Motor neuron (in vitro differentiated cells): ENCODE data around the gene TRPV2. TPM values are rescaled to one million over a fixed set of nuclear protein-coding genes. Genes with fewer than 3 reads are reported as not detected.

Source experiments
- ATAC-seq, 8 experiments: fragments of 200-7000 bp; cut with Tn5 transposase; replicated peaks in 6 of 8; 2 replicates each; pipeline ENCODE4 v1.8.0; 2021; ENCODE audit warnings: mild to moderate bottlenecking in 8 of 8, moderate library complexity in 8 of 8
- H3K27ac ChIP-seq, 2 donors: fragments of 250-450 bp; sonication (Bioruptor Pico); 2 replicates each; pipeline ENCODE4 v1.9.0; 2021; ENCODE audit warnings: antibody characterized with exemption in 2 of 2, mild to moderate bottlenecking in 2 of 2, moderate library complexity in 1 of 2
- H3K4me1 ChIP-seq, 2 donors: fragments of 250-450 bp; sonication (Bioruptor Pico); replicated peaks in 1 of 2; 2 replicates each; pipeline ENCODE4 v1.6.1; 2021; ENCODE audit warnings: antibody characterized with exemption in 2 of 2, mild to moderate bottlenecking in 2 of 2, moderate library complexity in 1 of 2
- H3K4me3 ChIP-seq, 5 donors: fragments of 250-450 bp; sonication (Bioruptor Pico); 2 replicates each; pipeline ENCODE4 v1.9.0; 2021; ENCODE audit warnings: antibody characterized with exemption in 5 of 5, mild to moderate bottlenecking in 5 of 5, moderate library complexity in 4 of 5
- WGBS, 10 experiments: fragments of 450-650 bp; shearing (Covaris generic); methylation state at CpG; one replicate each; pipeline ENCODE4 v1.0.0; 2022; 5-methylcytosine and 5-hydroxymethylcytosine counted together
- in situ Hi-C, 9 experiments: fragments of 400-800 bp; cut with MboI; loops; one replicate each; pipeline ENCODE4 v1.15.0; 2021; ENCODE audit warnings: low sequenced_read_pairs in 9 of 9, low pct_unique_long_range_greater_than_20kb in 2 of 9; ENCODE audit not compliant: unreplicated experiment in 9 of 9
- total RNA-seq, 8 experiments: library from RNA; unstranded; fragments of 300-600 nt; gene quantifications; 2 replicates each; pipeline versions ENCODE4 v1.2.3 to v1.2.4, GENCODE V29; 2022

TRPV2 gene
- total RNA-seq, 8 experiments from 2014 or later, result 0.33 to 7.0 (median 1.1) TPM; not detected in 1

- H3K4me1 ChIP-seq, result peaks cover 0 to 11% of the 10 kb centered on the region in 2 donors
- H3K27ac ChIP-seq, result no peak overlapping the region
- 0 to 100% (median 84%) methylated on average over 1 to 4 of the region's 4 CpGs; no CpG with 5 or more reads in 6 of the 10 experiments for WGBS, 10 experiments
- ATAC-seq, result peak in 2 of 8 experiments; percentile 58 to 68
- in situ Hi-C loops, result no loop called here
- no peak overlapping the region for H3K4me3 ChIP-seq
Observed at GRCh38 chr17:16465861-16466338, 50.5 kb downstream of the TRPV2 start.

- ATAC-seq, result no peak
- 80 to 100% (median 90%) methylated on average over 1 to 5 of the region's 9 CpGs; no CpG with 5 or more reads in 3 of the 10 experiments for WGBS, 10 experiments
- Histone ChIP-seq H3K4me1 (peaks cover 0 to 11% of the 10 kb centered on the region in 2 donors), H3K4me3 (no peak overlapping the region), H3K27ac (no peak overlapping the region)
- in situ Hi-C loops, result no loop called here
Observed at GRCh38 chr17:16466407-16466806, 51.0 kb downstream of the TRPV2 start.

GRCh38 chr17:16467044-16467443 lies 51.7 kb downstream of the TRPV2 start:
- Histone ChIP-seq H3K4me3 (no peak overlapping the region), H3K4me1 (peaks cover 0 to 11% of the 10 kb centered on the region in 2 donors), H3K27ac (no peak overlapping the region)
- ATAC-seq, result no peak
- in situ Hi-C loops, result no loop called here
- WGBS, 10 experiments, result 65 to 100% (median 96%) methylated on average over 1 to 5 of the region's 6 CpGs

GRCh38 chr17:16467886-16468285 lies 52.5 kb downstream of the TRPV2 start:
- Histone ChIP-seq H3K27ac (no peak overlapping the region), H3K4me1 (peaks cover 0 to 11% of the 10 kb centered on the region in 2 donors), H3K4me3 (no peak overlapping the region)
- no peak for ATAC-seq
- 74 to 100% (median 100%) methylated on average over 1 to 3 of the region's 3 CpGs; no CpG with 5 or more reads in 1 of the 10 experiments for WGBS, 10 experiments
- in situ Hi-C loops, result no loop called here

GRCh38 chr17:16468428-16468992 lies 53.1 kb downstream of the TRPV2 start:
- no peak overlapping the region for H3K27ac ChIP-seq
- WGBS, 10 experiments, result 58 to 100% (median 88%) methylated on average over 1 to 4 of the region's 4 CpGs; no CpG with 5 or more reads in 4 of the 10 experiments
- in situ Hi-C loops, result no loop called here
- ATAC-seq, result no peak
- H3K4me3 ChIP-seq, result no peak overlapping the region
- H3K4me1 ChIP-seq, result peaks cover 0 to 11% of the 10 kb centered on the region in 2 donors

GRCh38 chr17:16470265-16470664 lies 54.9 kb downstream of the TRPV2 start:
- H3K4me3 ChIP-seq, result no peak overlapping the region
- peak in 6 of 8 experiments; percentile 26 to 73 (median 42) for ATAC-seq
- H3K4me1 ChIP-seq, result peaks cover 0 to 11% of the 10 kb centered on the region in 2 donors
- in situ Hi-C loops, result no loop called here
- H3K27ac ChIP-seq, result peak overlapping the region in 1 of 2 donors; percentile 40
- WGBS, 10 experiments, result 0 to 91% (median 60%) methylated on average over 2 to 8 of the region's 11 CpGs; no CpG with 5 or more reads in 1 of the 10 experiments

- ATAC-seq, result no peak
- Histone ChIP-seq H3K4me1 (peaks cover 0 to 11% of the 10 kb centered on the region in 2 donors), H3K27ac (no peak overlapping the region), H3K4me3 (no peak overlapping the region)
- 83 to 100% (median 94%) methylated on average over 1 to 4 of the region's 5 CpGs; no CpG with 5 or more reads in 4 of the 10 experiments for WGBS, 10 experiments
- in situ Hi-C loops, result no loop called here
Observed at GRCh38 chr17:16471295-16471694, 55.9 kb downstream of the TRPV2 start.

- in situ Hi-C loops, result no loop called here
- Histone ChIP-seq H3K27ac (no peak overlapping the region), H3K4me1 (peaks cover 0 to 11% of the 10 kb centered on the region in 2 donors), H3K4me3 (no peak overlapping the region)
- ATAC-seq, result no peak
- WGBS, 10 experiments, result 17 to 100% (median 63%) methylated on average over 1 to 6 of the region's 6 CpGs; no CpG with 5 or more reads in 1 of the 10 experiments
Observed at GRCh38 chr17:16472539-16472938, 57.2 kb downstream of the TRPV2 start.

GRCh38 chr17:16473044-16474011 lies 58.0 kb downstream of the TRPV2 start:
- 46 to 95% (median 80%) methylated on average over 1 to 8 of the region's 20 CpGs; no CpG with 5 or more reads in 1 of the 10 experiments for WGBS, 10 experiments
- ATAC-seq, result no peak

GRCh38 chr17:16474012-16474725 lies 58.8 kb downstream of the TRPV2 start:
- 59 to 100% (median 85%) methylated on average over 1 to 10 of the region's 13 CpGs; no CpG with 5 or more reads in 2 of the 10 experiments for WGBS, 10 experiments
- in situ Hi-C loops, result no loop called here
- peaks cover 0 to 11% of the 10 kb centered on the region in 2 donors for H3K4me1 ChIP-seq
- no peak overlapping the region for H3K4me3 ChIP-seq
- no peak overlapping the region for H3K27ac ChIP-seq
- ATAC-seq, result peak in 1 of 8 experiments; percentile 58

More at GRCh38 chr17:16473044-16474011, 58.0 kb downstream of the TRPV2 start:
- in situ Hi-C loops, result no loop called here
- Histone ChIP-seq H3K4me3 (no peak overlapping the region), H3K4me1 (peaks cover 0 to 11% of the 10 kb centered on the region in 2 donors), H3K27ac (no peak overlapping the region)

GRCh38 chr17:16475179-16475704 lies 59.9 kb downstream of the TRPV2 start:
- no peak for ATAC-seq
- WGBS, 10 experiments, result 38 to 100% (median 83%) methylated on average over 1 to 2 of the region's 4 CpGs; no CpG with 5 or more reads in 4 of the 10 experiments
- Histone ChIP-seq H3K4me3 (no peak overlapping the region), H3K27ac (no peak overlapping the region), H3K4me1 (peaks cover 0 to 4% of the 10 kb centered on the region in 2 donors)
- in situ Hi-C loops, result no loop called here

GRCh38 chr17:16477255-16477654 lies 61.9 kb downstream of the TRPV2 start:
- H3K27ac ChIP-seq, result no peak overlapping the region
- peak; percentile 65 to 98 (median 90) for ATAC-seq
- H3K4me1 ChIP-seq, result no peaks in the 10 kb centered on the region
- in situ Hi-C loops, result no loop called here
- H3K4me3 ChIP-seq, result no peak overlapping the region
- 4 to 100% (median 85%) methylated on average over 1 to 4 of the region's 5 CpGs; no CpG with 5 or more reads in 3 of the 10 experiments for WGBS, 10 experiments
